ENCODE data around the gene ROR1. TPM values are rescaled to one million over a fixed set of nuclear protein-coding genes. Genes with fewer than 3 reads are reported as not detected.

ROR1 gene
- total and polyA plus RNA-seq, 2 donors (not counting 1 experiment from before 2014, with no cell fraction given): 14.5 to 16.5 TPM

DNA sequence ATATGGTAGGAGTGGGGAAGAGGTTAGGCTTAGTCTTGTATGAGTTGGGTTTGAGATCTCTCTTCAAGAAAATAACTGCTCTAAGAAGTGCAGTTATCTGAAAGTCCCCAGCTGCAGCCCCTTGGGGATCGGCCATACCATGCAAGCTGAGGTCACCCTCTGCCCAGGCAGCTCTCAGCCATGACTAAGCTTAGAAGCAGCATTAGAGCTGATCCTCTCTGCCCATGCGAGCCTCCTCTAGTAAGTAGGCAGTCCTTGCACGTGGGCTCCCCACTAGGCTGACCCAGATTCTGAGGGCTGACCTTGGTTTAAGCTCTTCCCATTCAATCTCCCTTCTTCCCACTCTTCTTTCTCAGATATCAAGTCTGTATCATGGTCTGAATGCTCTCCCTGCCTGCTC, 308.6 kb downstream of the ROR1 start:
- no peaks in the 10 kb centered on the region for H4K20me1 ChIP-seq (ENCODE audit: control insufficient read depth, extremely low read depth, insufficient read depth, low read length)
- no peak overlapping the region for H3K4me3 ChIP-seq (replicated peaks in 1 of 4; ENCODE audit: control extremely low read depth in 1 of 4, insufficient read depth in 1 of 4, low read depth in 3 of 4, low read length in 4 of 4)
- H3K27me3 ChIP-seq (ENCODE audit: control insufficient read depth, insufficient read depth, low read length): no peaks in the 10 kb centered on the region
- H3K4me2 ChIP-seq (ENCODE audit: extremely low read depth, insufficient read depth, low read length): no peak overlapping the region
- no peak for TF ChIP-seq EZH2 (IDR thresholded peaks at IDR 0.05; ENCODE audit: low read length, missing control alignments)
- TF ChIP-seq, protein P1, sequence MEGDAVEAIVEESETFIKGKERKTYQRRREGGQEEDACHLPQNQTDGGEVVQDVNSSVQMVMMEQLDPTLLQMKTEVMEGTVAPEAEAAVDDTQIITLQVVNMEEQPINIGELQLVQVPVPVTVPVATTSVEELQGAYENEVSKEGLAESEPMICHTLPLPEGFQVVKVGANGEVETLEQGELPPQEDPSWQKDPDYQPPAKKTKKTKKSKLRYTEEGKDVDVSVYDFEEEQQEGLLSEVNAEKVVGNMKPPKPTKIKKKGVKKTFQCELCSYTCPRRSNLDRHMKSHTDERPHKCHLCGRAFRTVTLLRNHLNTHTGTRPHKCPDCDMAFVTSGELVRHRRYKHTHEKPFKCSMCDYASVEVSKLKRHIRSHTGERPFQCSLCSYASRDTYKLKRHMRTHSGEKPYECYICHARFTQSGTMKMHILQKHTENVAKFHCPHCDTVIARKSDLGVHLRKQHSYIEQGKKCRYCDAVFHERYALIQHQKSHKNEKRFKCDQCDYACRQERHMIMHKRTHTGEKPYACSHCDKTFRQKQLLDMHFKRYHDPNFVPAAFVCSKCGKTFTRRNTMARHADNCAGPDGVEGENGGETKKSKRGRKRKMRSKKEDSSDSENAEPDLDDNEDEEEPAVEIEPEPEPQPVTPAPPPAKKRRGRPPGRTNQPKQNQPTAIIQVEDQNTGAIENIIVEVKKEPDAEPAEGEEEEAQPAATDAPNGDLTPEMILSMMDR (conservative IDR thresholded peaks at IDR 0.05 in 1 of 2, IDR thresholded peaks at IDR 0.05 in 1 of 2; ENCODE audit: low read depth in 1 of 2, low read length in 2 of 2): no peak
- no peaks in the 10 kb centered on the region for H3K36me3 ChIP-seq (ENCODE audit: control insufficient read depth, insufficient read depth, low read length)
- no peaks in the 10 kb centered on the region for H3K79me2 ChIP-seq (ENCODE audit: control insufficient read depth, insufficient read depth, low read length)
- no peak overlapping the region for H2AFZ ChIP-seq (ENCODE audit: low read length)
- no peaks in the 10 kb centered on the region for H3K9me3 ChIP-seq (ENCODE audit: control insufficient read depth, insufficient read depth, low read depth, low read length)
- H3K4me1 ChIP-seq (ENCODE audit: control insufficient read depth, extremely low read depth, insufficient read depth, low read length): no peaks in the 10 kb centered on the region
- no peak overlapping the region for H3K27ac ChIP-seq (ENCODE audit: insufficient read depth, low read length)
- H3K9ac ChIP-seq (ENCODE audit: insufficient read depth, low read length): no peak overlapping the region
- peak; percentile 55 to 68 for DNase-seq (ENCODE audit: low read depth in 2 of 2)

DNA sequence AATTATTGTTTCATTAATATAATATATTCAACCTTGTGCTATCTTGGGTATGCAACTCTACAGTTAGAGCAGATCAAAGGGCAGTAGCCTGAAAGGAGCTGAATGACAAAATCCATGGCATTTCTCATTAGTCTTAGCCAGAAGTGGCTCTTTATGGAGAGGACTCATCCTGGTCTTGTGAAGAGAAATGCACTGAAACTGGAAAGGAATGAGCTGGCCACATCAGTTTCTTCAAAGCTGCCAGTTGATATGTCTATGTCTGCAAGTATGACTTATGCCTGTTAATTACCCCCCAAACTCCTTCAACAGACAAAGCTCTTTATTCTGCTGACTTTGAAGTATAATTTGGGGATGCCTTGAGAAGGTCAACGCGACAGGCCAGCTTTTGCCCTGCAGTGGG, 310.6 kb downstream of the ROR1 start:
- no peak overlapping the region for H3K9ac ChIP-seq (ENCODE audit: insufficient read depth, low read length)
- no peaks in the 10 kb centered on the region for H3K36me3 ChIP-seq (ENCODE audit: control insufficient read depth, insufficient read depth, low read length)
- DNase-seq (ENCODE audit: low read depth in 2 of 2): no peak
- TF ChIP-seq, protein P1 (conservative IDR thresholded peaks at IDR 0.05 in 1 of 2, IDR thresholded peaks at IDR 0.05 in 1 of 2; ENCODE audit: low read depth in 1 of 2, low read length in 2 of 2): no peak
- no peak overlapping the region for H3K4me3 ChIP-seq (replicated peaks in 1 of 4; ENCODE audit: control extremely low read depth in 1 of 4, insufficient read depth in 1 of 4, low read depth in 3 of 4, low read length in 4 of 4)
- no peaks in the 10 kb centered on the region for H3K79me2 ChIP-seq (ENCODE audit: control insufficient read depth, insufficient read depth, low read length)
- H3K27ac ChIP-seq (ENCODE audit: insufficient read depth, low read length): no peak overlapping the region
- no peaks in the 10 kb centered on the region for H3K9me3 ChIP-seq (ENCODE audit: control insufficient read depth, insufficient read depth, low read depth, low read length)
- no peaks in the 10 kb centered on the region for H4K20me1 ChIP-seq (ENCODE audit: control insufficient read depth, extremely low read depth, insufficient read depth, low read length)
- H3K4me2 ChIP-seq (ENCODE audit: extremely low read depth, insufficient read depth, low read length): no peak overlapping the region
- H2AFZ ChIP-seq (ENCODE audit: low read length): no peak overlapping the region
- no peaks in the 10 kb centered on the region for H3K4me1 ChIP-seq (ENCODE audit: control insufficient read depth, extremely low read depth, insufficient read depth, low read length)
- no peaks in the 10 kb centered on the region for H3K27me3 ChIP-seq (ENCODE audit: control insufficient read depth, insufficient read depth, low read length)

DNA sequence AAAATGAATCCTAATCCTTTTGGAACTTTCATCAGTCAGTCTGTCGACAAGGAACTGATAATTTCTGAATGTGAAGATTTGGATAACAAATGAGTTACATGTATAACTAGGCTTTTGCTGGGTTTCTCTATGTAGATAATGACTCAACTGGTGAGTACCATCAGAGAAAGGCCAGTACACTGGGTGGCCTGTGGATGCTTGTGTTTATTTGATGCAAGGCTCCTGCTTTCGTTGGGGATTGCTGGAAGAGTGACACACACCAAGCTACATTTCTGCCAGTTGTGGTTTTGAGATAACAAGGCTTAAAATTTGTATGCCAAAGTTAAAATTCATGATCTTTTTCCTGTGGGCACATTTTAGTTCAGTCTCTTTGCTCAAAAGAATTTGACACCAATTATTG, 314.0 kb downstream of the ROR1 start:
- H3K27me3 ChIP-seq (ENCODE audit: control insufficient read depth, insufficient read depth, low read length): no peaks in the 10 kb centered on the region
- H3K27ac ChIP-seq (ENCODE audit: insufficient read depth, low read length): no peak overlapping the region
- no peak overlapping the region for H3K4me2 ChIP-seq (ENCODE audit: extremely low read depth, insufficient read depth, low read length)
- H4K20me1 ChIP-seq (ENCODE audit: control insufficient read depth, extremely low read depth, insufficient read depth, low read length): no peaks in the 10 kb centered on the region
- no peaks in the 10 kb centered on the region for H3K36me3 ChIP-seq (ENCODE audit: control insufficient read depth, insufficient read depth, low read length)
- no peak overlapping the region for H2AFZ ChIP-seq (ENCODE audit: low read length)
- no peaks in the 10 kb centered on the region for H3K4me1 ChIP-seq (ENCODE audit: control insufficient read depth, extremely low read depth, insufficient read depth, low read length)
- H3K9me3 ChIP-seq (ENCODE audit: control insufficient read depth, insufficient read depth, low read depth, low read length): no peaks in the 10 kb centered on the region
- H3K79me2 ChIP-seq (ENCODE audit: control insufficient read depth, insufficient read depth, low read length): no peaks in the 10 kb centered on the region
- TF ChIP-seq, protein P1 (conservative IDR thresholded peaks at IDR 0.05 in 1 of 2, IDR thresholded peaks at IDR 0.05 in 1 of 2; ENCODE audit: low read depth in 1 of 2, low read length in 2 of 2): no peak
- no peak for TF ChIP-seq EZH2 (IDR thresholded peaks at IDR 0.05; ENCODE audit: low read length, missing control alignments)
- H3K9ac ChIP-seq (ENCODE audit: insufficient read depth, low read length): no peak overlapping the region
- peak; percentile 86 to 92 for DNase-seq (ENCODE audit: low read depth in 2 of 2)
- H3K4me3 ChIP-seq (replicated peaks in 1 of 4; ENCODE audit: control extremely low read depth in 1 of 4, insufficient read depth in 1 of 4, low read depth in 3 of 4, low read length in 4 of 4): no peak overlapping the region
